ENCODE measurements around the gene PAMR1. TPM values are rescaled to one million over a fixed set of nuclear protein-coding genes. Genes with fewer than 3 reads are reported as not detected.

PAMR1 gene
- total and polyA plus RNA-seq, 2 of the 8 experiments (the other 6 are each of a cell fraction or from before 2014, with no cell fraction given) = 3.0 to 6.9 TPM

- peak overlapping the region; percentile 61; the same call in 1 of the 2 replicates for H2AFZ ChIP-seq (ENCODE audit: low read length)
These were observed 46.8 kb downstream of the PAMR1 start for GRCh38 chr11:35478471-35479091.

More at GRCh38 chr11:35478471-35479091, 46.8 kb downstream of the PAMR1 start:
- Histone ChIP-seq H3K79me1 (ENCODE audit: low read depth, low read length) (no peaks in the 10 kb centered on the region), H4K8ac (ENCODE audit: extremely low read depth, insufficient read depth, low read length) (no peak overlapping the region), H3K4me3 (ENCODE audit: extremely low read depth in 1 of 4, insufficient read depth in 2 of 4, low read depth in 3 of 4, low read length in 4 of 4) (peak overlapping the region in 1 of 4 experiments; percentile 29; a peak in 1 of 8 replicates), H3K4me2 (ENCODE audit: insufficient read depth in 1 of 2, low read depth in 2 of 2, low read length in 2 of 2) (peak overlapping the region; percentile 44 to 46), H3K4me1 (replicated peaks in 1 of 4; ENCODE audit: control insufficient read depth in 3 of 4, insufficient read depth in 4 of 4, low read length in 3 of 4) (peaks cover 5 to 10% (median 7%) of the 10 kb centered on the region in 4 experiments), H2AK5ac (ENCODE audit: low read depth, low read length) (no peak overlapping the region), H2BK20ac (ENCODE audit: low read length) (no peak overlapping the region), H3K4ac (replicated peaks; ENCODE audit: insufficient read length, low read depth, low read length) (no peak overlapping the region), H2BK15ac (ENCODE audit: low read length) (peak overlapping the region; percentile 25; the same call in 1 of the 2 replicates), H3K27me3 (replicated peaks in 1 of 4; ENCODE audit: control insufficient read depth in 3 of 4, extremely low read depth in 1 of 4, insufficient read depth in 3 of 4, low read length in 3 of 4) (peaks cover 0 to 1% (median 0%) of the 10 kb centered on the region in 4 experiments; a peak in 1 of 7 replicates), H3K14ac (ENCODE audit: insufficient read length) (no peak overlapping the region), H4K20me1 (replicated peaks in 1 of 2; ENCODE audit: control insufficient read depth in 1 of 2, insufficient read depth in 2 of 2, low read length in 2 of 2) (no peaks in the 10 kb centered on the region), H3K36me3 (ENCODE audit: control insufficient read depth in 2 of 4, insufficient read depth in 4 of 4, low read length in 3 of 4) (peaks cover 0 to 4% (median 0%) of the 10 kb centered on the region in 4 experiments; a peak in 1 of 8 replicates), H3K23ac (ENCODE audit: insufficient read length) (no peak overlapping the region), H2BK120ac (replicated peaks; ENCODE audit: low read depth, low read length) (no peak overlapping the region), H4K91ac (replicated peaks; ENCODE audit: insufficient read length, low read length) (peak overlapping the region; percentile 72), H3K9ac (replicated peaks in 1 of 4; ENCODE audit: extremely low read depth in 1 of 4, low read depth in 3 of 4, low read length in 3 of 4) (no peak overlapping the region), H4K5ac (ENCODE audit: insufficient read length, low read depth, low read length) (no peak overlapping the region), H3K18ac (ENCODE audit: extremely low read depth, low read length) (no peak overlapping the region), H3K27ac (ENCODE audit: low read depth, low read length) (no peak overlapping the region), H3K23me2 (ENCODE audit: low read depth, low read length) (no peaks in the 10 kb centered on the region), H2BK12ac (ENCODE audit: low read depth, low read length) (peak overlapping the region; percentile 3; the same call in 1 of the 2 replicates), H2BK5ac (ENCODE audit: low read depth, low read length) (no peak overlapping the region), H3K79me2 (ENCODE audit: control insufficient read depth in 1 of 2, insufficient read depth in 2 of 2, low read length in 2 of 2) (no peaks in the 10 kb centered on the region), H3K9me3 (ENCODE audit: insufficient read depth in 2 of 2, low read depth in 1 of 2, low read length in 1 of 2) (0 out of 4 replicates have a peak, but pooled peaks cover 6 to 8% of the 10 kb centered on the region in 2 experiments), H3K56ac (replicated peaks; ENCODE audit: insufficient read length, low read depth, low read length) (no peak overlapping the region)
- ChIA-PET CTCF (ENCODE audit: partially characterized antibody) (interaction anchor here (0.8 to 3.7 kb wide), 4 partner anchors 8 to 1293 kb away, joined by 3 to 22 read pairs (median 4); no protein-coding TSS in a partner anchor), POLR2A (ENCODE audit: partially characterized antibody) (interaction anchor here (0.6 kb wide), 1 partner anchor 59 kb away, joined by 3 read pairs; no protein-coding TSS in a partner anchor)
- TF ChIP-seq CHD2 (IDR thresholded peaks at IDR 0.05; ENCODE audit: low read length) = no peak
- no peak for TF ChIP-seq JUN (IDR thresholded peaks at IDR 0.05; ENCODE audit: low read depth, low read length)
- TF ChIP-seq TBP (IDR thresholded peaks at IDR 0.05; ENCODE audit: low read depth, low read length) = no peak
- TF ChIP-seq SUZ12 (IDR thresholded peaks at IDR 0.05; ENCODE audit: low read length) = no peak
- TF ChIP-seq SP1 (IDR thresholded peaks at IDR 0.05; ENCODE audit: low read depth, low read length) = no peak
- TF ChIP-seq POLR2A (IDR thresholded peaks at IDR 0.05; ENCODE audit: control extremely low read depth in 1 of 2, low read depth in 2 of 2, low read length in 2 of 2) = no peak
- FAIRE-seq (no peak), DNase-seq (ENCODE audit: low read depth in 1 of 2, low spot score in 2 of 2) (no peak)
- 80% methylated on average over 7 of the region's 7 CpGs; no CpG with 5 or more reads in 1 of the 2 experiments for WGBS, 2 experiments (ENCODE audit: extremely low coverage in 1 of 2, insufficient coverage in 1 of 2, insufficient read length in 1 of 2, insufficient replicate concordance in 2 of 2, low coverage in 1 of 2, low lambda C conversion rate in 2 of 2, missing lambda C conversion rate in 1 of 2)

Measured in H1 (cell line).